Tibial artery (tissue), 4 donors: ENCODE data around the gene ERMARD.

Experiments
- DNase-seq, 2 donors: peaks; one replicate each; pipeline ENCODE4 v3.0.0-alpha.2; 2019
- H3K27ac ChIP-seq, 2 donors: fragments of 200-600 bp; sonication (generic) in 1 of 2; 1 replicate in 1 of 2; 2 replicates in 1 of 2; pipeline ENCODE4 v1.5.1; 2018 to 2019; ENCODE audit warnings: mild to moderate bottlenecking in 1 of 2
- H3K27me3 ChIP-seq, 2 donors: fragments of 200-600 bp; sonication (generic) in 1 of 2; one replicate each; pipeline versions ENCODE4 v1.5.1 to v1.6.0; 2016 to 2019
- H3K36me3 ChIP-seq, 3 donors: fragments of 200-600 bp; sonication (generic) in 2 of 3; one replicate each; pipeline ENCODE4 v1.5.1; 2016 to 2019; ENCODE audit warnings: mild to moderate bottlenecking in 2 of 3
- H3K4me1 ChIP-seq, 4 donors: fragments of 200-600 bp; sonication (generic) in 2 of 4; 1 replicate in 3 of 4; 2 replicates in 1 of 4; pipeline ENCODE4 v1.5.1; 2016 to 2019
- H3K4me3 ChIP-seq, 2 donors: fragments of 200-600 bp; sonication (generic) in 1 of 2; 1 replicate in 1 of 2; 2 replicates in 1 of 2; pipeline ENCODE4 v1.5.1; 2018 to 2019; ENCODE audit warnings: mild to moderate bottlenecking in 2 of 2
- H3K9me3 ChIP-seq, 3 donors: fragments of 200-600 bp; sonication (generic) in 1 of 3; one replicate each; pipeline ENCODE4 v1.5.1; 2016 to 2019
- intact Hi-C: fragments of 100-400 bp; cut with DNase I; formaldehyde crosslinking; loops from one replicate; pipeline ENCODE4 v1.15.0; 2023; ENCODE audit warnings: low total_unique reads
- TF ChIP-seq, protein P1 (sequence below), 2 experiments: fragments of 200-600 bp in 1 of 2; fragments of 450-650 bp in 1 of 2; IDR thresholded peaks; one replicate each; pipeline ENCODE4 v1.5.1; 2017 to 2019; ENCODE audit warnings: antibody characterized with exemption in 2 of 2, mild to moderate bottlenecking in 1 of 2, moderate library complexity in 1 of 2

Gene ERMARD

DNA sequence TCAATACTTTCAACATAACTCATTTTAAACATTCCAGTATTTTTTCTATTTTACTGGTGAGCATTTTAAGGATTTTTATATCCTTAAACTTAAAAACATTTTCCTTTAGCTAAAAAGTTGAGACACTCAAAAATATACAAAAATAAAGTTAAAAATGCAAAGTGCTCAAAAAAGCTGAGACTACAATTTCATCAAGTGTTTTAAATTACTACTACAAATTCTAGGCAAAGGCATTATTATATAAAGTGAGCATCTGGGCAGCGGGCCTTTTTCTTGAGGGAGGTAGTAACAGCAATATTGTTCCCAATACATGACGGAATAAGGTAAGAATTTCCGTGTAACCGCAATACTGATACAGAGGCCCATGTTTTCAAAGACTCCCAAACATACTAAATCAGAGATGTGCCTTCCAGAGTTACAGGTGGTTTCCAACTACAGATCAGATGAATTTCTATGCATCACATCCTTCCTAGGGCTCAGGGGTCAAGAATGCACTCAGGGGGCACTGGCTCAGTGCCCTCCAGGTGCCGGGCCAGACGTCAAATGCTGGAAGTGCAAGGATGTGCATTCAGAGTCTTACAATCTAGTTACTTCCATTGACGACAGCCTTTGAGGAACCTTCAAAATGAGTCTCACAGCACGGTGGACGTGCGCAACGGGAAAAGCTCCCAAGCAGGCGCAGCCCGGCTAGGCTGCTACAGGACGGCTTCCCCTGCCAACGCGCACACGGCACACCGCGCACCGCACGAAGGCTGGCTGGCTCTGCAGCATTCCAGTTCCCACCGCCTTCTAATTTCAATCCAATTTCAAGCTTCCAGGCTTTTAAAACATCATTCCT lies 28.8 kb upstream of the ERMARD start:
- peaks cover 0 to 3% (median 0%) of the 10 kb centered on the region in 3 donors for H3K36me3 ChIP-seq
- peak; percentile 42 to 76 for DNase-seq
- TF ChIP-seq, protein P1, sequence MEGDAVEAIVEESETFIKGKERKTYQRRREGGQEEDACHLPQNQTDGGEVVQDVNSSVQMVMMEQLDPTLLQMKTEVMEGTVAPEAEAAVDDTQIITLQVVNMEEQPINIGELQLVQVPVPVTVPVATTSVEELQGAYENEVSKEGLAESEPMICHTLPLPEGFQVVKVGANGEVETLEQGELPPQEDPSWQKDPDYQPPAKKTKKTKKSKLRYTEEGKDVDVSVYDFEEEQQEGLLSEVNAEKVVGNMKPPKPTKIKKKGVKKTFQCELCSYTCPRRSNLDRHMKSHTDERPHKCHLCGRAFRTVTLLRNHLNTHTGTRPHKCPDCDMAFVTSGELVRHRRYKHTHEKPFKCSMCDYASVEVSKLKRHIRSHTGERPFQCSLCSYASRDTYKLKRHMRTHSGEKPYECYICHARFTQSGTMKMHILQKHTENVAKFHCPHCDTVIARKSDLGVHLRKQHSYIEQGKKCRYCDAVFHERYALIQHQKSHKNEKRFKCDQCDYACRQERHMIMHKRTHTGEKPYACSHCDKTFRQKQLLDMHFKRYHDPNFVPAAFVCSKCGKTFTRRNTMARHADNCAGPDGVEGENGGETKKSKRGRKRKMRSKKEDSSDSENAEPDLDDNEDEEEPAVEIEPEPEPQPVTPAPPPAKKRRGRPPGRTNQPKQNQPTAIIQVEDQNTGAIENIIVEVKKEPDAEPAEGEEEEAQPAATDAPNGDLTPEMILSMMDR (IDR thresholded peaks at IDR 0.05), result no peak
- no peaks in the 10 kb centered on the region for H3K9me3 ChIP-seq
- peaks cover 0 to 32% (median 13%) of the 10 kb centered on the region in 4 donors for H3K4me1 ChIP-seq
- peak overlapping the region; percentile 87 to 98 for H3K27ac ChIP-seq
- intact Hi-C loops, result loop anchor here (2.0 to 10.0 kb wide), 2 partner anchors 20 to 832 kb away; partner anchors contain the start of genes C6orf120, PSMB1, TBP and WDR27
- peak overlapping the region; percentile 74 to 88 for H3K4me3 ChIP-seq
- no peaks in the 10 kb centered on the region for H3K27me3 ChIP-seq

- TF ChIP-seq, protein P1 (IDR thresholded peaks at IDR 0.05), result peak in 1 of 2 experiments; percentile 6
- Histone ChIP-seq H3K27me3 (no peaks in the 10 kb centered on the region), H3K4me1 (peaks cover 0 to 32% (median 13%) of the 10 kb centered on the region in 4 donors), H3K27ac (peak overlapping the region; percentile 87 to 98), H3K36me3 (peaks cover 0 to under 1% (median 0%) of the 10 kb centered on the region in 3 donors), H3K4me3 (peak overlapping the region; percentile 74 to 88), H3K9me3 (no peaks in the 10 kb centered on the region)
- peak; percentile 69 to 89 for DNase-seq
- intact Hi-C loops, result loop anchor here (2.0 to 10.0 kb wide), 2 partner anchors 21 to 831 kb away; partner anchors contain the start of genes C6orf120, PSMB1, TBP and WDR27
Observed at GRCh38 chr6:169723200-169723909, 28.1 kb upstream of the ERMARD start.

DNA sequence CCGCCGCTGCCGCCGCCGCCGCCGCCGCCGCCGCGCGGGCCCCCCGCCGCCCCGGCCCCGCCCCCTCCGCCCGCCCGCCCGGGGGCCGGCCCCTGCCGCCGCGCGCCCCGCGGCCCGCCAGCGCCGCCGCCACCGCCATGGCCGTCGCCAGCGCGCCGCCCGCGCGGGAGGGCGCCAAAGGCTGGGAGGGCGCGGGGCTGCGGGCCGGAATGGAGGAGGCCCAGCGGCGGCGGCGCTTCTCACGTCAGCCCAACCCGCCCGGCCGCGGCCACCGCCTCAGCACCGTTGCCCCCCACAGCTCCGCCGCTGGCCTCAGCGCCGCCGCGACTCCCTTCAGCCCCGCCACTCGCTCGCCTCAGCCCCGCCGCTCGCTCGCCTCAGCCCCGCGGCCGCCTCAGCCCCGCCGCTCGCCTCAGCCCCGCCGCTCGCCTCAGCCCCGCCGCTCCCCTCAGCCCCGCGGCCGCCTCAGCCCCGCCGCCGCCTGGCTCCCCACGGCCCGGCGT lies 27.4 kb upstream of the ERMARD start:
- peak; percentile 21 to 56 for DNase-seq
- Histone ChIP-seq H3K27ac (peak overlapping the region; percentile 91 to 97), H3K4me3 (peak overlapping the region; percentile 74 to 88), H3K4me1 (peaks cover 0 to 32% (median 13%) of the 10 kb centered on the region in 4 donors), H3K27me3 (no peaks in the 10 kb centered on the region), H3K9me3 (no peaks in the 10 kb centered on the region), H3K36me3 (no peaks in the 10 kb centered on the region)
- TF ChIP-seq, protein P1 (IDR thresholded peaks at IDR 0.05), result no peak
- intact Hi-C loops, result loop anchor here (2.0 to 10.0 kb wide), 2 partner anchors 21 to 831 kb away; partner anchors contain the start of genes C6orf120, PSMB1, TBP and WDR27

GRCh38 chr6:169724494-169725124 lies 26.8 kb upstream of the ERMARD start, which contains the start of gene PHF10:
Gene PHF10 (minus strand): TSS chr6:169724500. CDS start chr6:169723931, 569 bp downstream.
- TF ChIP-seq, protein P1 (IDR thresholded peaks at IDR 0.05), result no peak
- Histone ChIP-seq H3K36me3 (no peaks in the 10 kb centered on the region), H3K4me1 (peaks cover 0 to 32% (median 13%) of the 10 kb centered on the region in 4 donors), H3K27ac (peak within 1 kb of the TSS; percentile 97 to 98), H3K27me3 (no peaks in the 10 kb centered on the region), H3K4me3 (peak within 1 kb of the TSS; percentile 74 to 88), H3K9me3 (no peaks in the 10 kb centered on the region)
- intact Hi-C loops, result loop anchor here (10.0 kb wide), 1 partner anchor 830 kb away; the partner anchor contains the start of genes PSMB1 and TBP
- peak; percentile 20 to 72 for DNase-seq
